ENCODE data around the gene TMEM154. TPM values are rescaled to one million over a fixed set of nuclear protein-coding genes. Genes with fewer than 3 reads are reported as not detected.

Gene TMEM154
- total RNA-seq, 2 experiments from 2014 or later = 12.2 to 17.5 TPM

- H3K9me3 Mint-ChIP-seq = no peaks in the 10 kb centered on the region
- ChIA-PET CTCF (interaction anchor here (1.1 kb wide), 1 partner anchor 11 kb away, joined by 4 read pairs; the partner anchor contains the start of gene TMEM154), POLR2A (no interaction called here)
- peaks cover 9% of the 10 kb centered on the region for H3K27me3 Mint-ChIP-seq
- no peak overlapping the region for H3K4me3 Mint-ChIP-seq
- ATAC-seq (no peak), DNase-seq (no peak)
- peaks cover 8% of the 10 kb centered on the region for H3K4me1 Mint-ChIP-seq (ENCODE audit: low read depth)
- TF ChIP-seq, protein P1, sequence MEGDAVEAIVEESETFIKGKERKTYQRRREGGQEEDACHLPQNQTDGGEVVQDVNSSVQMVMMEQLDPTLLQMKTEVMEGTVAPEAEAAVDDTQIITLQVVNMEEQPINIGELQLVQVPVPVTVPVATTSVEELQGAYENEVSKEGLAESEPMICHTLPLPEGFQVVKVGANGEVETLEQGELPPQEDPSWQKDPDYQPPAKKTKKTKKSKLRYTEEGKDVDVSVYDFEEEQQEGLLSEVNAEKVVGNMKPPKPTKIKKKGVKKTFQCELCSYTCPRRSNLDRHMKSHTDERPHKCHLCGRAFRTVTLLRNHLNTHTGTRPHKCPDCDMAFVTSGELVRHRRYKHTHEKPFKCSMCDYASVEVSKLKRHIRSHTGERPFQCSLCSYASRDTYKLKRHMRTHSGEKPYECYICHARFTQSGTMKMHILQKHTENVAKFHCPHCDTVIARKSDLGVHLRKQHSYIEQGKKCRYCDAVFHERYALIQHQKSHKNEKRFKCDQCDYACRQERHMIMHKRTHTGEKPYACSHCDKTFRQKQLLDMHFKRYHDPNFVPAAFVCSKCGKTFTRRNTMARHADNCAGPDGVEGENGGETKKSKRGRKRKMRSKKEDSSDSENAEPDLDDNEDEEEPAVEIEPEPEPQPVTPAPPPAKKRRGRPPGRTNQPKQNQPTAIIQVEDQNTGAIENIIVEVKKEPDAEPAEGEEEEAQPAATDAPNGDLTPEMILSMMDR (IDR thresholded peaks at IDR 0.05) = no peak
- no peak overlapping the region for H3K27ac Mint-ChIP-seq
- intact Hi-C loops (cut with micrococcal nuclease) = no loop called here
- H3K36me3 Mint-ChIP-seq (ENCODE audit: low read depth) = no peaks in the 10 kb centered on the region
Measured at GRCh38 chr4:152690706-152691651, 11.2 kb upstream of the TMEM154 start.

DNA sequence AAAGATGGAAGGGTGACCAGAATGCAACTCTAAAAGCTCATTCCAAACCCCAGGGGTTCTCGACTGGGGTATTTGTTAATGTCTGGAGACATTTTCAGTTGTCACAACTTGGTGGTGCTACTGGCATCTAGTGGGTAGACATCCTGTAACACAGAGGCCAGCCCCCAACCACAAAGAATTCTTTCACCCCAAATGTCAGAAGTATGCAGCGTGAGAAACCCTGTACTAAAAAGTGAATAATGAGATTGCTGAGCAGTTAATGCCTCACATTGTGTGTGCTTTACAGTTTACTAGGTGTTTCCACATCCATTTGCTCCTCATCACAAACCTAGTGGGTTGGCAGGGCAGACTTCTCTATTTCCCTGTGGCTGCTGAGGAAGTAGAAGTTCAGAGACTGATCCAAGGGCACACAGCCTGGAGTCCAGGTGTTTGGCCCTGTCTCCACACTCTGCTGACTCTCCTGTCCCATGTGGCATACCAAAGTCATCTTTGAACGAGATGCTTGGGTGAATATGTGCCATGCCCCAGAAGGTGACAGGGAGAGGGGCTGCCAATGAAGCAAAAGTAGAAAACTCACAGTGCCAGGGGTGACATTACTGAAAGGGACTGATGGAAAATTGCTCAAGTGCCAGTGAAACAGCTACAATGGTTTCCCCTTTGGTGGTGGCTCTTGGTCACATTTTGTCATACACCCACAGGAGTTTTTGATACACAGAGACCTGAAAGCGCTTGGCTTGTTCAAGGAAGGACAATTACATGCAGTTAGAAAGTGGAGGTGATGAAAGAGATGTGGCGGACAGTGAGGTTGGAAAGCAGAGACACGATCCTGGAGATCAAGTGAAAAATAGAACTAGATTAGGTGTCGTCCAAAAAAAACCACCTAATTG is 10.1 kb upstream of the TMEM154 start:
- H3K27ac Mint-ChIP-seq = no peak overlapping the region
- no peaks in the 10 kb centered on the region for H3K9me3 Mint-ChIP-seq
- no peaks in the 10 kb centered on the region for H3K36me3 Mint-ChIP-seq (ENCODE audit: low read depth)
- intact Hi-C loops (cut with micrococcal nuclease) = no loop called here
- POLR2A ChIA-PET = no interaction called here
- no peak overlapping the region for H3K4me3 Mint-ChIP-seq
- CTCF ChIA-PET = interaction anchor here (1.1 kb wide), 1 partner anchor 10 kb away, joined by 4 read pairs; the partner anchor contains the start of gene TMEM154
- H3K27me3 Mint-ChIP-seq = peaks cover 9% of the 10 kb centered on the region
- ATAC-seq (peak; percentile 46), DNase-seq (peak; percentile 20)
- peaks cover 9% of the 10 kb centered on the region for H3K4me1 Mint-ChIP-seq (ENCODE audit: low read depth)
- TF ChIP-seq, protein P1 (IDR thresholded peaks at IDR 0.05) = no peak

GRCh38 chr4:152687974-152688599 is 8.3 kb upstream of the TMEM154 start:
- intact Hi-C loops (cut with micrococcal nuclease) = no loop called here
- CTCF ChIA-PET = no interaction called here
- TF ChIP-seq, protein P1 (IDR thresholded peaks at IDR 0.05) = no peak
- Mint-ChIP-seq H3K27me3 (peaks cover 9% of the 10 kb centered on the region), H3K27ac (no peak overlapping the region), H3K4me1 (ENCODE audit: low read depth) (peaks cover 24% of the 10 kb centered on the region), H3K9me3 (no peaks in the 10 kb centered on the region), H3K36me3 (ENCODE audit: low read depth) (no peaks in the 10 kb centered on the region), H3K4me3 (no peak overlapping the region)
- no peak for ATAC-seq
- POLR2A ChIA-PET = no interaction called here
- no peak for DNase-seq

DNA sequence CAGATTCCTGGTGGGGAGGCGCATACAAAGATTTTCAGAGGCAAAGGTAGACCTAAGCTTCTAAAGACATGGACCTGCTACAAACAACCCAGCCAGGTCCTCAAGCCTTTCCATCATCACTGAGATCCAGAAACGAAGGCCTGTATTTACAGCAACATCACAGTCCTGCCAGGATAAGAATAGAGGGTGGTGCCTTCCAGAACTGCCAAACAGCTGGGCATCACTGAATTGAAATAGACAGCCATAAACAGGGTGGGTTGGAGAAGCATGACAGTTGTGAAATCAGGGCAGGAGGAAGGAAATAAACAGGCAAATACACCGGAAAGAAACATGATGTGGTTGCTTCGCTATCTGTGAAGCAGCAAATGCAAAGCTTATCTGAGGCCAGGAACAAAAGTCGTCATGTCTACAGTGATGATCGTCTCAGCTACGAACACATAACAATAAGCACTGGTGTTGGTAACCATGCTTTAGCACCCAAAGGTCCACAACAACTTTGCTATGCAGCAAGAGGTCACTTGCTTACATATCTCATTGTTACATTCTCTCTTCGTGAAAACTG is 6.7 kb upstream of the TMEM154 start:
- intact Hi-C loops (cut with micrococcal nuclease) = no loop called here
- Mint-ChIP-seq H3K9me3 (no peaks in the 10 kb centered on the region), H3K4me1 (ENCODE audit: low read depth) (peaks cover 27% of the 10 kb centered on the region), H3K4me3 (no peak overlapping the region), H3K36me3 (ENCODE audit: low read depth) (no peaks in the 10 kb centered on the region), H3K27ac (no peak overlapping the region), H3K27me3 (peaks cover 9% of the 10 kb centered on the region)
- ChIA-PET POLR2A (interaction anchor here (0.9 kb wide), 1 partner anchor 10 kb away, joined by 3 read pairs; no protein-coding TSS in a partner anchor), CTCF (no interaction called here)
- TF ChIP-seq, protein P1 (IDR thresholded peaks at IDR 0.05) = no peak
- DNase-seq = no peak
- no peak for ATAC-seq

All from activated CD8-positive, alpha-beta T cell treated with anti-CD3 and anti-CD28 coated beads for 36 hours (primary cell).